Ammon's horn (tissue), 1 donor: Measurements from ENCODE around the gene PTMS.
A peak's percentile ranks its signal among the peaks of the same experiment; 100 is the strongest.
"Not testable (repeated sequence)": the region's sequence is repeated elsewhere in the genome, so short reads cannot be mapped to it uniquely, and the experiment has no call there.

Experiments used
- DNase-seq: peaks from one replicate; pipeline ENCODE4 v3.0.0-alpha.2; 2016; ENCODE audit warnings: low spot score

The PTMS gene, protein sequence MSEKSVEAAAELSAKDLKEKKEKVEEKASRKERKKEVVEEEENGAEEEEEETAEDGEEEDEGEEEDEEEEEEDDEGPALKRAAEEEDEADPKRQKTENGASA

DNA sequence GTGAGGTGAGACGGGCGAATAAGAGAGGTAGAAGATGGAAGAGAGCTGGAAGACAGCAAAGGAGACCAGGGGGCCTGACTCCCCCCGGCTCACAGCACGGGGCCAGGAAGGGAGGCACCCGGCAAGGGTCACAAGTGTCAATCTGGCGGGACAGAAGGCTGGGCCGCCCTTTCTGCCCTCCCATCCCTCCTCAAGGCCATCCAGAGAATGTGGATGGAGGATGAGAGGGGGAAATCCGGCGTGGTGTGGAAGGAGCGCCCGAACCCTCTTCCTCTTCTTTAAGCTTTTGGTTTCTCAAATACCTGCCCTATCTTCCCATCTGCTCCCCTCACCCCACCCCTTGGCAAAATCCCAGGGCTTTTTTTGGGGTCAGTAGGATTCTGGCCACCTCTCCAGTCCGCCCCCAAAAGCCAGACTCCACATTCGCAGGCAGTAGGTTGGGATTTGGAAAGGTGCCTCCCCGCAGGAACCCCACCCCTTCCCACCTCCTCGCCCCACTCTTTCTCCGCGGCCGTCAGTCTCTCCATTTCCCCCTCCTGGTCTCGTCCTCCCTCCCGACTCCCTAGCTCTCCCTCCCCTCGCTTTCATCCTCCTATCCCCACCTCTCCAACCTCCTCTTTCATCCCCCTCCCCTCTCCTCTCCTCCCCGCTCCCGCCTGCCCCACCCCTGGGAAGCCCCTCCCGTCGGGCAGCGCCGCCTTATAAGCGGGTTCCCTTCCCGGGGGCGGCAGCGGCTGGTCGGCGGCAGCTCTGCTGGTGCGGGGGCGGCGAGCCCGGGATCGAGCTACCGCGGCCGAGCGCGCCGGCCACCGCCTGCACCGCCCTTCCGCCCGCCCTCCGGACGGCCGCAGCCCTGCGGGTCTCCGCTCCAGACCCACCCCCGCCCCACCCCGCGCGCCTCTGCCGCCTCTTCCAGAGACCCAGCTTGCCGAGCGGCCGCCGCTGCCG lies at the start of gene PTMS:
Gene PTMS (plus strand): TSS at position 730 of the 948 bp plus-strand sequence. CDS start 343 bp downstream, outside the sequence.
- DNase-seq, result peak; percentile 85

DNA sequence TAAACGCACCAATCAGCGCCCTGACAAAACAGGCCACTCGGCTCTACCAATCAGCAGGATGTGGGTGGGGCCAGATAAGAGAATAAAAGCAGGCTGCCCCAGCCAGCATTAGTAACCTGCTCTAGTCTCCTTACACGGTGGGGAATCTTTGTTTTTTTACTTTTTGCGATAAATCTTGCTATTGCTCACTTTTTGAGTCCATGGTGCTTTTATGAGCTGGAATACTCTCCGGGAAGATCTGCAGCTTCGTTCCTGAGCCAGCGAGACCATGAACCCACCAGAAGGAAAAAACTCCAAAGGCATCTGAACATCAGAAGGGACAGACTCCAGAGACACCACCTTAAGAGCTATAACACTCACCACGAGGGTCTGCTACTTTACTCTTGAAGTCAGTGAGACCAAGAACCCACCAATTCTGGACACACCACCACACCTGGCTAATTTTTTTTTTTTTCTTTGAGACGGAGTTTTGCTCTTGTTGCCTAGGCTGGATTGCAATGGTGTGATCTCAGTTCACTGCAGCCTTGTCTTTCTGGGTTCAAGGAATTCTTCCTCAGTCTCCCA lies 49.2 kb upstream of the PTMS start:
- DNase-seq, result no peak

DNA sequence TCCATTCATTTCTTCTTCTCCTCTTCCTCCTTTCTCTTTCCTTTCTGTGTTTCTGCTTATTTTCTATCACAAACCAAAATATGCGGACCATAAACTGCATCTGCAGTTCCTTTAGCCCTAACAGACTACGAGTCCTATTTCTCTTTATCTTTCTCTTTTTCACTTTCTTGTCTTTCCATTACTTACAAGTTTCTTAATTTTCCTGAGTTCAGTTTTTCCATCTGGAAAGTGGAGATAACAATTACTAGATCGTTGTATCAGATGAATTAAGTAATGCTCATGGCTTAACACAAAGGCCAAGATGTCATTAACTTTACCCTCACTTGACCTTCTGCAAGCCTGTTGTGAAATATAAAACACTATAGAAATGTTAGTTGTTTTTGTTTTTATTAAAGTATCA lies 43.3 kb upstream of the PTMS start:
- no peak for DNase-seq

DNA sequence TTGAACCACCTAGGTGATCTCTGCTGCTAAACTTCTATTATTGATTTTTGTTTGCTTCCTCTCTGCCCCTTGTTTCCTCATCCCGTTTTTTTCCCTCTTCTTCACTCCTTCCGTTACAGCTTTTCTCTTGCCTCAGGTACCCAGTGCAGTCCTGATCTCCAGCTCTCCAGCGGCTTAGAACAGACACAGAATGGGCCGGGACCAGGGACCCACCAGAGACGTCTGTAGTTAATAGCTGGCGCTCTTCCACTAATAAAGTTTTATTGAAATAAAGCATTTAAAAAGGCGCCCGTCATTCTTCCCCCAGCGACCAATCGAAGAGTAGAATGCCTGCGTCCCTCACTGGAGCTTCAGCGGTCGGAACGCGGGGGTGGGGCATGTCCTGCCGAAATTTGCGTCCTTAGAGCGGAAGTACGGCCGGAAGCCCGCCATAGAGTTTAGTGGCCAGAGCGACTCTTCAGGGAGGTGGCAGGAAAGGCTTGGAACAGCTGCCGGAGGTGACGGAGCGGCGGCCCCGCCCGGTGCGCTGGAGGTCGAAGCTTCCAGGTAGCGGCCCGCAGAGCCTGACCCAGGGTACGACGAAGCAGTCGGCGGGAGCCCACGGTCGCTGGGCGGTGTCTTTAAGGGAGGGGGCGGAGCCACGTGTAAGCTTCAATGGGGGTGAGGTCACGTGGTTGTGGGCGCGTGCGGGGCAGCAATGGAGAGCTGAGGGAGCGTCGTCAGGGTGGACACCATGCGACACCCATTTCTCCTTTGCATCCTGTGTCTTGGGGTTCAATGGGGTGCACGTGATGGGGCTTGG lies 42.4 kb upstream of the PTMS start, which contains the start of gene COPS7A:
Gene COPS7A (plus strand): TSS at position 440 of the 802 bp plus-strand sequence. CDS start 611 bp downstream, outside the sequence.
- peak; percentile 98 for DNase-seq

DNA sequence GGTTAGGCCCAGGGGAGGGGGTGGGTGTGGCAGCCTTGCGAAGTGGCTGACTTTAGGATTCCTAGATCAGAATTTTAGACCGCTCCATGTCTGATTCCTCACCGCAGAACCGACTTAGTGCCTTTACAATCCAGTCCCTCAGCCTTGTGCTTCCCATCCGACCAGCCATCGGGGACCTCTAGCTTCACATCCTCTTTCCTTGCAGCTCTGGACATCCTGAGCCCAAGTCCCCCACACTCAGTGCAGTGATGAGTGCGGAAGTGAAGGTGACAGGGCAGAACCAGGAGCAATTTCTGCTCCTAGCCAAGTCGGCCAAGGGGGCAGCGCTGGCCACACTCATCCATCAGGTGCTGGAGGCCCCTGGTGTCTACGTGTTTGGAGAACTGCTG lies 41.8 kb upstream of the PTMS start:
- peak; percentile 52 for DNase-seq

DNA sequence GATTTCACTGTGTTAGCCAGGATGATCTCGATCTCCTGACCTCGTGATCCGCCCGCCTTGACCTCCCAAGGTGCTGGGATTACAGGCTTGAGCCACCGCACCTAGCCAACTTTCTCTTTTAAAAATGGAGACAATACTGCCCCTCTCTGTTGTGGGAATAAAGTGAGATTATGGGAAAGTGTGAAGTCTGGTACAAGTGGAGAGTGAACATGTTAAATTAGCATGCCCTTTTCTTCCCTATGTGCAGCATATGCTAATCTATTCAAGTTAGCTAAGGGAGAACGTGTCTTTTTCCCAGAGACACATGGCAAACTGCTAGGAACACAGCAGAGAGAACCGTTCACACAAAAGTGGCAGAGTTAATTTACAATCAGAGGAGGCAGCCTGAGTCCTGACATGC lies 40.8 kb upstream of the PTMS start:
- no peak for DNase-seq

DNA sequence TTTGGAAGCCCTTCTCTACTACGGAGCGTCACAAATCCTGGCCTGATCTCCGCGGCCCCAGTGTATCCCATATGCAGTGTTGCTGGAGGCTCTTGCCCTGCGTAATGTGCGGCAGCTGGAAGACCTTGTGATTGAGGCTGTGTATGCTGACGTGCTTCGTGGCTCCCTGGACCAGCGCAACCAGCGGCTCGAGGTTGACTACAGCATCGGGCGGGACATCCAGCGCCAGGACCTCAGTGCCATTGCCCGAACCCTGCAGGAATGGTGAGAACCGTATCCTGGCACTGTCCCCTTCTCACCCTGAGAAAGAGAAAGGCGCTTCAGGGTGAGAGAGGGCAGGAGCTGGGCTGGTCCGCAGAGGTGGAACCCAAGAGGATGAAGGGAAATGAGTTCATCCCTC lies 37.0 kb upstream of the PTMS start:
- no peak for DNase-seq

DNA sequence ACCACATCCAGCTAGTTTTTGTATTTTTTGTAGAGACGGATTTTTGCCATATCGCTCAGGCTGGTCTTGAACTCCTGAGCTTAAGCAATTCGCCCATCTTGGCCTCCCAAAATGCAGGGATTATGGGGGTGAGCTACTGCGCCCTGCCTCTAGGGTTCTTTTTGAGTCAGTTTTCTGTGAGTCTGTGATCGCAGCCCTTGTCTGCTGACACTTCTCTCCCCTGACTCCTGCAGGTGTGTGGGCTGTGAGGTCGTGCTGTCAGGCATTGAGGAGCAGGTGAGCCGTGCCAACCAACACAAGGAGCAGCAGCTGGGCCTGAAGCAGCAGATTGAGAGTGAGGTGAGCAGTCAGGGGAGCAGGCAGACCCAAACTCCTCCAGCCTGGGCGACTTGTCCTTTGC lies 36.0 kb upstream of the PTMS start:
- no peak for DNase-seq

DNA sequence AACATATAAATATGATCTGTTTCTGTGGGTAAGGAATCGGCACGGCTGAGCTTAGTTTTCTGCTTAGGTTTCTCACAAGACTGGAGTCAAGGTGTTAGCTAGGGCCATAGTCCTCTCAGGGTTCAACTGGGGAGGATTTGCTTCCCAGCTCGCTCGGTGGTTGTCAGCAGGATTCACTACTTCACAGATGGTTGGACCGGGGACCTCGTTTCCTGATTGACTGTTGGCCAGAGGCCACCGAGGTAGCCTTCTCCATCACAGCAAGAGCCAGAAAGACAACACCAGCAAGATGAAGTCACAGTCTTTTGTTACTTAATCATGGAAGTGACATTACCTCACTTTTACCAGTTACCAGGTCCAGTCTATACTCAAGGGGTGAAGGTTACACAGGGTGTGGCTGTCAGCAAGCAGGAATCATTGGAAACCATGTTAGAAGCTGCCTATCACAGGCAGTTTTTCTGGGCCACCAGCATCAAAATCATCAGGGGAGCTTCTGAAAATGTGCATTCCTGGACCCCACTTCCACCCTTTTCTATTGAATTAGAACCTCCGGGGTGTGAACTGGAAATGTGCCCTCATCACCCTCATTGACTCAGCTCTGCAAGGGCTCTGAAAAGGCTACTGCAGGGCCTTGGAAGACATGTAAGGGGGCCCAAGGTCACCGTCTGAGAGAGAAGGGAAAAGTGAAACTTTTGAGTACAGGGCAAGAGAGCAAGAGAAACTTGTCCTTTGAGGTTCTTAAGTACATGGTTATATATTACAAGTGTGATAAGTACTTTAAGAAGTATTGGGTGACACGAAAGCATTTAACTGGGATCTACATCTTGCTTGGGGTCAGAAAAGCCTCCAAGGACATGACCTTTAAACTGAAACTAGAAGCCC lies 31.4 kb upstream of the PTMS start:
- DNase-seq, result no peak

DNA sequence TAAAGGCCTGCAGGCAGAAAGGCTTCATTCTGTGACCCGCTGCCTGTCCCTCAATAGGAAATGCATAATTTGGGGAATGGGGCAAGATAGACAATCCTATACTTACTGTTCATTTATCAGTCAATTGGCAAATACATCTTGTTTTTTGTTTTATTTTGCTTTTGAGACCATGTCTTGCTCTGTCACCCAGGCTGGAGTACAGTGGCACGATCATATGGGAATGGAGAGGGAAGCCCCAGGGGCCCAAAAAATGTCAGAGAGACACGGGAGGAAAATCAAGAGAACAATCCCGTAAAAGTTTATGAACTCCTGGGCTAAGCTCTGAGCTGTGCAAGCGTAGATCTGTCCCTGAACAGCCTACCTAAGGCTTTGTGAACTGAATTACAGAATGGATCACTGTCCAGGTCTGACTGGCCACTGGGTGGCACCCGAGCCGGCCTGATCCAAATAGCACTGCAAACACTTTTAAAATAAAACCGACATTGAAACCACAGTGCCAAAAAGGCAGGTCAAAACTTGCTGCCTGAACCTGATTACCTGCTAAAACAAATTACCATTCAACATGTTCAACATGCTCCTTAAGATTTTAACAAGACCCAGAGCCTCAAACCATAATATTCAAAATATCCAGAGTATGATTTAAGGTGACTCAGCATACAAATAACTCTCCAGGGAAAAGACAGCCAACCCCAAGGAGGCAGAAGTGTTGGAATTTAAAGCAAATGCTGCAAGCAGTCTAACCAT lies 30.5 kb upstream of the PTMS start:
- DNase-seq, result peak; percentile 82

DNA sequence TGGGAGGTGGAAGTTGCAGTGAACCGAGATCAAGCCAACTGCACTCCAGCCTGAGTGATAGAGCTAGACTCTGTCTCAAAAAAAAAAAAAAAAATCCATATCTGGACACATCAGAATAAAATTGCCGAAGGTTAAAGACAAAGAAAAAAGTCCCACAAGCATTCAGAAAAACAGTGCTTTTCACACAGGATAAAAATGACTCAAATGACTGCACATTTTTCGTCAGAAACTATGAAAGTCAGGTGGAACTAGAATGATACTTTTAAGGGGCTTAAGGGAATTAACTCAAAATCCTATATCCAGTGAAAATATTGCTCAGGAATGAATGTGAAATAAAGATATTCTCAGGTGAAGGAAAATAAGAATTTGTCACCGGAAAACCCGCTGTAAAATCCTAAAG lies 29.4 kb upstream of the PTMS start:
- no peak for DNase-seq

DNA sequence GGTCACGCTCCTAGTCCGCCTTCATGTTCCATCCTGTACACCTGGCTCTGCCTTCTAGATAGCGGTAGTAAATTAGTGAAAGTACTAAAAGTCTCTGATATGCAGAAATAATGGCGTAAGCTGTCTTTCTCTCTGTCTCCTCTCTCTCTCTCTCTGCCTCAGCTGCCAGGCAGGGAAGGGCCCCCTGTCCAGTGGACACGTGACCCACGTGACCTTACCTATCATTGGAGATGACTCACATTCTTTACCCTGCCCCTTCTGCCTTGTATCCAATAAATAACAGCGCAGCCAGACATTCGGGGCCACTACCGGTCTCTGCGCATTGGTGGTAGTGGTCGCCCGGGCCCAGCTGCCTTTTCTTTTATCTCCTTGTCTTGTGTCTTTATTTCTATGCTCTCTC lies 24.1 kb upstream of the PTMS start:
- not testable (repeated sequence) for DNase-seq

DNA sequence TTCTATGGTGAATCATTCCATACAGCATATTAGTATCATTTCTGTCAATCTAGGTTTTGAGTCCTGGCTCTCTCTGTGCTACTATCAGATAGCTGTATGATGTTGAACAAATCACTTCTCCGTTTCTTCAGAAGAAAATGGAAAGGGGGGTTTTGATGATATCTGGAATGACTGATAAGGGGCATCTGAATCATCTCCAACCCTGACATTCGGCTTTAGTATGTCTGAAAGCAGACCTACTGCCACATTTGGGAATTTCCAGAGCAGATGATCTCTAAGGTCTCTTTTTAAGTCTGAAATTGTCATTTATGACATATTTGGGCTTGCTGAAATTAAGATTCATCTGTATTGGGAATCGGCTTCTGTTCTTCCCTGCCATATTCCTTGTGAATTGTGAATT lies 23.3 kb upstream of the PTMS start:
- DNase-seq, result no peak

DNA sequence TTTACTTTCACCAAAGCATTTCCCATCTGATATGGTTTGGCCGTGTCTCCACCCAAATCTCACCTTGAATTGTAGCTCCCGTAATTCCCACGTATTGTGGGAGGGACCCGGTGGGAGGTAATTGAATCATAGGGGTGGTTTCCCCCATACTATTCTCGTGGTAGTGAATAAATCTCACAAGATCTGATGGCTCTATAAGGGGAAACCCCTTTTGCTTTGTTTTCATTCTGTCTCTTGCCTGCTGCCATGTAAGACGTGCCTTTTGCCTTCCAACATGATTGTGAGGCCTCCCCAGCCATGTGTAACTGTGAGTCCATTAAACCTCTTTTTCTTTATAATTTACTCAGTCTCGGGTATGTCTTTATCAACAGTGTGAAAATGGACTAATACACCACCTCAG lies 22.9 kb upstream of the PTMS start:
- not testable (repeated sequence) for DNase-seq

DNA sequence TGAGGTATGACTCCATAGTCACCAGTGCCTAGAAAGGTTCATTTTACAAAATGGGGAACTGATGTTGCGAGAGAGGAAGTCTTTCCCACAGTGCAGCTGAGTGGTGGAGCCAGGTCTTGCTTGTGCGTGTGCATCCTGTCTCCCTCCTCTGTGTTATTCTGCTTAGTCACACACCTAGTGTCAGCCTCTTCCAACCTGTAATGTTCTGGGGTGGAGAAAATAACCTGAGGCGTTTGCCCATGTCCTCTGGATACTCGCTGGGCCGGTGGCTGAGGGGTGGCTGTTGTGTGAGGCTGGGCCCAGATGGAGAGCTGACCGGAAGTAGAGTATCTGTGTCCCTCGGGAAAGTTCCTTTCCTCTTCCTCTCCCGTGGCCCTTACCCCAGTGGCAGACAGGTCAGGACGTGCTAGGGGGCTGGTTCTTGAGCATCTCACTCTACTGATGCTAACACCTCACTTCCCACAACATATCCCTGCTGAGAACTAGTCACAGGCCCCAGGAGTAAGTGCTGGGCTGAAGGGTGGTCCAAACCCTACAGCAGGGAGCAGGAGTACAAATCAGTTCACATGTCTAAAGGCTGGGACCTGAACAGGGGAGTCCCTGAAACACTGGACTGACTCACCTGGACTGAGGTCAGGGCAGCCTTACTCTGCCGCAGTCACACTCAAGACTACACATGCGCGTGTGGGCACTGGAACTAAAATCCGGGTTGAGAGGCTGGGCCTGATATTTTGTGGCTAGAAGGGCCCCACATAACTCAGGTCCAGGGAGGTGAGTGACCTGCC lies 20.2 kb upstream of the PTMS start:
- peak; percentile 39 for DNase-seq

DNA sequence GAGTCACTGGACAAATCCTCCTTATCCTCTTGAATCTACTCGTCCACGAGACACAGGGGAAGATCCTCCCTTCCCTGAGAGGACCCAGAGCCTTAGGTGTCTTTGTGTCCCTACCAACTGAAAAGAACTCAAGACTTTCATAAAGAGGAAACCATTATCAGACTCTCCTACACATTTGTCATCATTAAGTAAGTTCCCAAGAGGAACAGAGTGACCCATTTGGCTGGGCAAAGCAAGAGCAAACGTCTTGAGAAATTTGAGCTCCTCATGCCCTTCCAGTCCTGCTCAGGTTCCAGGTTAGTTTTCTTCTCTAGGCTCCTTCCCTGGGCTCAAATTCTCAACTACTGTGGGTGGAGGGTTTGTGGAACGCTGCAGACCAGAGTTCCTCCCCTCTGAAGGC lies 18.9 kb upstream of the PTMS start:
- no peak for DNase-seq

DNA sequence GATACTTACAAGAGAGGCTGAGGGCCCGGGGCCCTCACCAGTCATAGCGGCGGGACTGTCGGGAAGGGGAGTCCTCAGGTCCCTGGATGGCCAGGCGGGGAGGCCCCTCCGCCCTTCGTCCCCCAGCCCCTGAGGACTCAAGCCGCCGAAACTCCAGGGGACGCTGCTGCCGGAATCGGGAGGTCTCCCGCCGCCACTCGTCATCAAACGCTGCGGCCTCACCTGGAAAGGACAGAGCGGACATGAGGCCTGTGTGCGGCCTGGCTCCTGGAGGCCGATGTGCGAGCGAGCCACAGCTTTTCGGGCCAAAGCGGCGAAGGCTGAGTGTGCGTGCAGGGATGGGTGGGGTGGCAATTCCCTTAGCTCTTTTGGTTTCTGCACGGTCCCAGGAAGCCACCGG lies 17.4 kb upstream of the PTMS start:
- no peak for DNase-seq

DNA sequence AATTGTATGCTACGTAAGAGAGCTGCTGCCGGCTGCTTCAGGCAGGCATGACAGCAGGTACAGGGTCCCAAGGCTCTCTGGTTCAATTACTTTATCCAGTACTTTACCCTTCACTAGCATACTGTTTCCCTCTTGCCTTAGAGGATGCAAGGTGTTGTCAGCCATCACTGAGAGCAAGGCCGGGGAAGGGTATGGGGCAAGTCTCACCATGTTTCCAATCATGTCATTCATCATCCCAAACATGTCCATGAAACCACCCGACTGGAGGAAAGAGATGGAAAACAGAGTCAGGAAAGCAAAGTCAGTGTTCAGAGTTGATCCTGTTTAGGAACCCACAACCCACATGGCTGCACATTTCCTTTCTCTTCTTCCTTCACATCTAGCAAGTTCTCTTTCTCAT lies 15.7 kb upstream of the PTMS start:
- no peak for DNase-seq

DNA sequence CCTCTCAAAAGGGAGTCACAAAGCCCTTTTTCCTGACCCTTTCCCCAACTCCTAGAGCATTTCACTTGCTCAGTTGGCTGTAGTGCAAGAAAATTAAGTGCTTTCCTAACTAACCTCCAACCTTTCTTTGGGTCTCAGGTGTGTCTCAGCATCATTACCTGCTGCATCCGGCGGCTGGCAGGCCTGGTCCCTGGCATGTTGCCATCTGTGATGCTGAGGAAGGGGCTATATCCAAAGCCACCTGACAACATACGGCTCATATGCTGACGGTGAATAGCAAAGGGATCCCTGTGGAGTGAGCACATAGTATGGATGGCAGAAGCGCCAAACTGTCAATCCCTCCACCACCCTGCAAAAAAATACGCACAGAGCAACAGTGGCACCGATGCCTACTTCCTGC lies 14.4 kb upstream of the PTMS start:
- no peak for DNase-seq
